OCI-LY1 (cell line): ENCODE data around the gene NEK6.

ENCODE experiments used
- H2AFZ ChIP-seq: fragments of 200-600 bp; sonication (generic), shearing (Covaris generic); 2 replicates; pipeline ENCODE4 v1.6.0; 2014; ENCODE audit warnings: antibody characterized with exemption, mild to moderate bottlenecking, low read length
- H3F3A ChIP-seq: fragments of 200-600 bp; sonication (generic), shearing (Covaris generic); 2 replicates; pipeline ENCODE4 v1.6.0; 2014; ENCODE audit warnings: mild to moderate bottlenecking, antibody characterized with exemption, low read length, moderate library complexity; ENCODE audit not compliant: insufficient read depth
- H3K27ac ChIP-seq: fragments of 200-600 bp; sonication (generic); 2 replicates; pipeline ENCODE4 v1.5.1; 2014; ENCODE audit warnings: low read length, mixed run types, mild to moderate bottlenecking, low read depth; ENCODE audit not compliant: poor library complexity, severe bottlenecking
- H3K27me3 ChIP-seq: fragments of 200-600 bp; sonication (generic); 2 replicates; pipeline ENCODE4 v1.6.0; 2014; ENCODE audit warnings: antibody characterized with exemption, mild to moderate bottlenecking, low read length, moderate library complexity; ENCODE audit not compliant: insufficient read depth
- H3K36me3 ChIP-seq: fragments of 200-600 bp; sonication (generic); 2 replicates; pipeline ENCODE4 v1.6.1; 2014; ENCODE audit warnings: mild to moderate bottlenecking, antibody characterized with exemption, low read length, moderate library complexity, mixed read lengths; ENCODE audit not compliant: insufficient read depth
- H3K4me1 ChIP-seq: fragments of 200-600 bp; sonication (generic); 2 replicates; pipeline ENCODE4 v1.5.1; 2014; ENCODE audit warnings: mild to moderate bottlenecking, low read length, moderate library complexity; ENCODE audit not compliant: insufficient read depth, severe bottlenecking
- H3K4me2 ChIP-seq: fragments of 200-600 bp; sonication (generic), shearing (Covaris generic); 2 replicates; pipeline ENCODE4 v1.6.1; 2014; ENCODE audit warnings: low read length
- H3K4me3 ChIP-seq: fragments of 200-600 bp; sonication (generic); 2 replicates; pipeline ENCODE4 v1.5.1; 2014; ENCODE audit warnings: low read length, low read depth, mild to moderate bottlenecking, mixed read lengths; ENCODE audit not compliant: poor library complexity, severe bottlenecking
- H3K79me2 ChIP-seq: fragments of 200-600 bp; shearing (Covaris generic); 2 replicates; pipeline ENCODE4 v1.6.1; 2016; ENCODE audit warnings: mixed run types, low read length, mixed read lengths; ENCODE audit not compliant: insufficient read depth
- H3K9ac ChIP-seq: fragments of 200-600 bp; sonication (generic), shearing (Covaris generic); 2 replicates; pipeline ENCODE4 v1.6.1; 2014; ENCODE audit warnings: mild to moderate bottlenecking, low read length, mixed read lengths
- H3K9me2 ChIP-seq: fragments of 200-600 bp; sonication (generic), shearing (Covaris generic); 2 replicates; pipeline ENCODE4 v1.6.1; 2014; ENCODE audit warnings: low read depth, mild to moderate bottlenecking, low read length, mixed read lengths
- H3K9me3 ChIP-seq: fragments of 200-600 bp; shearing (Covaris generic); 2 replicates; pipeline ENCODE4 v1.6.1; 2014; ENCODE audit warnings: low read length, mixed read lengths
- H4K20me1 ChIP-seq: fragments of 200-600 bp; sonication (generic), shearing (Covaris generic); 2 replicates; pipeline ENCODE4 v1.6.0; 2016; ENCODE audit warnings: mild to moderate bottlenecking, low read length; ENCODE audit not compliant: insufficient read depth
- EZH2 ChIP-seq: fragments of 200-600 bp; sonication (generic), shearing (Covaris generic); IDR thresholded peaks from 2 replicates; pipeline ENCODE4 v1.8.0; 2017; ENCODE audit warnings: borderline replicate concordance, mixed run types, mild to moderate bottlenecking, antibody characterized with exemption, low read length, moderate library complexity, mixed read lengths
- TF ChIP-seq, protein P1 (sequence below): fragments of 200-600 bp; sonication (generic), shearing (Covaris generic); IDR thresholded peaks from 2 replicates; pipeline ENCODE4 v1.5.1; 2017; ENCODE audit warnings: mild to moderate bottlenecking, antibody characterized with exemption, low read length, moderate library complexity, mixed read lengths

The NEK6 gene

DNA sequence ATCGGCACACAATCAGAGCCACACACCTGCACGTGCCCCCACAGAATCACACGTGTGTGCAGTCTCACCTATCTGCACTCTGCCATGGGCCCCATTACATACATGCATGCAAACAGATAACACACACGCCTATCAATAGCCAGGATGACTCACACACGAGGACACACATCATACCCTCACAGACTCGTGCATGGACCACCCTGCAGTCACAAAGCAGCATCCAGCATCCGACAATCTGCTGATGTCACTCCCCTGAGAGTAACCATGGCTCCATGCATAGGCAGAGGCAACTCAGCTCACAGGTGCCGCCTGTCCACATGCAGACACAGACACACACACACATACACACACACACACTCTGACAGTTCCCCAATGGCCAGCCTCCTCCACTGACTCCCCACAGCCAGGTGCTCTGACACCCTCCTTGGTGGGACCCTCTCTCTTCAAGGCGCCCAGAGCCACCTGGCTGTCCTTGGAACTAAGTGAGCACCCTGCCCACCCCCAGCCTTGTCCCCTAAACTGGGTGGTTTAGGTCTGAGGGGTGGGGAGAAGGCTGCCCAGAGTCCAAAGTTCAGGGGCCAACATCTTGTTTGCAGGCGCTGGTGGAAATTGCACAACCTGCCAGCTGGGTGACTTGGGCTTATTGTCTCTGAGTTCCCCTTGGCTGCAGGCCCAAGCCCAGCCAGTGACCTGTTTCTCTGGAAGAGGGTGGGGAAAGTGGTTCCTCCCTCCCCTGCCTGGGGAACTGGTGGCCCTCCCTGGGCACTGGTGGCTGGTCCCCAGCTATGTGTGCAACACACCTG, 34.6 kb upstream of the NEK6 start:
- Histone ChIP-seq H3K27ac (no peak overlapping the region), H3K36me3 (no peaks in the 10 kb centered on the region), H3K4me2 (no peak overlapping the region), H3K9ac (no peak overlapping the region), H3K9me2 (no peaks in the 10 kb centered on the region), H2AFZ (no peak overlapping the region), H3K4me3 (no peak overlapping the region), H3K27me3 (no peaks in the 10 kb centered on the region), H3K9me3 (no peaks in the 10 kb centered on the region), H3K4me1 (peaks cover 3% of the 10 kb centered on the region), H3K79me2 (no peaks in the 10 kb centered on the region), H3F3A (no peaks in the 10 kb centered on the region), H4K20me1 (no peaks in the 10 kb centered on the region)
- TF ChIP-seq, protein P1, sequence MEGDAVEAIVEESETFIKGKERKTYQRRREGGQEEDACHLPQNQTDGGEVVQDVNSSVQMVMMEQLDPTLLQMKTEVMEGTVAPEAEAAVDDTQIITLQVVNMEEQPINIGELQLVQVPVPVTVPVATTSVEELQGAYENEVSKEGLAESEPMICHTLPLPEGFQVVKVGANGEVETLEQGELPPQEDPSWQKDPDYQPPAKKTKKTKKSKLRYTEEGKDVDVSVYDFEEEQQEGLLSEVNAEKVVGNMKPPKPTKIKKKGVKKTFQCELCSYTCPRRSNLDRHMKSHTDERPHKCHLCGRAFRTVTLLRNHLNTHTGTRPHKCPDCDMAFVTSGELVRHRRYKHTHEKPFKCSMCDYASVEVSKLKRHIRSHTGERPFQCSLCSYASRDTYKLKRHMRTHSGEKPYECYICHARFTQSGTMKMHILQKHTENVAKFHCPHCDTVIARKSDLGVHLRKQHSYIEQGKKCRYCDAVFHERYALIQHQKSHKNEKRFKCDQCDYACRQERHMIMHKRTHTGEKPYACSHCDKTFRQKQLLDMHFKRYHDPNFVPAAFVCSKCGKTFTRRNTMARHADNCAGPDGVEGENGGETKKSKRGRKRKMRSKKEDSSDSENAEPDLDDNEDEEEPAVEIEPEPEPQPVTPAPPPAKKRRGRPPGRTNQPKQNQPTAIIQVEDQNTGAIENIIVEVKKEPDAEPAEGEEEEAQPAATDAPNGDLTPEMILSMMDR: no peak
- no peak for TF ChIP-seq EZH2

GRCh38 chr9:124225945-124226344, 31.8 kb upstream of the NEK6 start:
- Histone ChIP-seq H3K9ac (no peak overlapping the region), H3K4me2 (no peak overlapping the region), H3K9me2 (no peaks in the 10 kb centered on the region), H3K9me3 (no peaks in the 10 kb centered on the region), H2AFZ (no peak overlapping the region), H3F3A (no peaks in the 10 kb centered on the region), H3K4me1 (no peaks in the 10 kb centered on the region), H3K27me3 (no peaks in the 10 kb centered on the region), H3K4me3 (no peak overlapping the region), H3K27ac (no peak overlapping the region), H4K20me1 (no peaks in the 10 kb centered on the region), H3K79me2 (no peaks in the 10 kb centered on the region), H3K36me3 (no peaks in the 10 kb centered on the region)
- TF ChIP-seq, protein P1: no peak
- no peak for TF ChIP-seq EZH2

DNA sequence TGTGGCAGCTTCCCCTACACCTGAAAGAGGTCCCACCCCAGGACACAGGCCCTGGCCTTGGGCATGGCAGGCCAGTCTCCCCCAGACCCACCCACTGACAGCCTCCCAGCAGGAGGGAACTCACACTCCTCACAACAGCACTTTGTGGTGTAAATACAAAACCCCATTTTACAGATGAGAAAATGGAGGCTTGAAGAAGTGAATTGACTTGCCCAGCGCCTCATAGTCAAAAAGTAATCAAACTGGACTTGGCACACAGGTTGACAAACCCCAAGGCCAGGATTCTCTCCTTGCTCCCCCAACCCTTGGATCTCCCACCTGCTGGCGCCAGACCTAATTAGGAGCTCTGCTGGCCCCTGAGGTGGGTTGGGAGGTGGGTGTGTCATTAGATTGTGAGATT, 29.2 kb upstream of the NEK6 start:
- H2AFZ ChIP-seq: no peak overlapping the region
- no peaks in the 10 kb centered on the region for H3K36me3 ChIP-seq
- H3K27me3 ChIP-seq: no peaks in the 10 kb centered on the region
- no peaks in the 10 kb centered on the region for H4K20me1 ChIP-seq
- H3K27ac ChIP-seq: no peak overlapping the region
- no peaks in the 10 kb centered on the region for H3K9me2 ChIP-seq
- no peaks in the 10 kb centered on the region for H3K9me3 ChIP-seq
- no peaks in the 10 kb centered on the region for H3K79me2 ChIP-seq
- TF ChIP-seq EZH2: no peak
- TF ChIP-seq, protein P1: no peak
- no peak overlapping the region for H3K9ac ChIP-seq
- H3K4me2 ChIP-seq: no peak overlapping the region
- no peaks in the 10 kb centered on the region for H3K4me1 ChIP-seq
- H3K4me3 ChIP-seq: no peak overlapping the region
- no peaks in the 10 kb centered on the region for H3F3A ChIP-seq
